Activated CD8-positive, alpha-beta memory T cell treated with anti-CD3 and anti-CD28 coated beads, Interleukin-2, amount 50 U/mL, for 4 hours (primary cell): Measurements from ENCODE around the gene EIPR1.

Source experiments
- DNase-seq: peaks from one replicate; pipeline ENCODE4 v3.0.0-alpha.2; 2020

The EIPR1 gene

DNA sequence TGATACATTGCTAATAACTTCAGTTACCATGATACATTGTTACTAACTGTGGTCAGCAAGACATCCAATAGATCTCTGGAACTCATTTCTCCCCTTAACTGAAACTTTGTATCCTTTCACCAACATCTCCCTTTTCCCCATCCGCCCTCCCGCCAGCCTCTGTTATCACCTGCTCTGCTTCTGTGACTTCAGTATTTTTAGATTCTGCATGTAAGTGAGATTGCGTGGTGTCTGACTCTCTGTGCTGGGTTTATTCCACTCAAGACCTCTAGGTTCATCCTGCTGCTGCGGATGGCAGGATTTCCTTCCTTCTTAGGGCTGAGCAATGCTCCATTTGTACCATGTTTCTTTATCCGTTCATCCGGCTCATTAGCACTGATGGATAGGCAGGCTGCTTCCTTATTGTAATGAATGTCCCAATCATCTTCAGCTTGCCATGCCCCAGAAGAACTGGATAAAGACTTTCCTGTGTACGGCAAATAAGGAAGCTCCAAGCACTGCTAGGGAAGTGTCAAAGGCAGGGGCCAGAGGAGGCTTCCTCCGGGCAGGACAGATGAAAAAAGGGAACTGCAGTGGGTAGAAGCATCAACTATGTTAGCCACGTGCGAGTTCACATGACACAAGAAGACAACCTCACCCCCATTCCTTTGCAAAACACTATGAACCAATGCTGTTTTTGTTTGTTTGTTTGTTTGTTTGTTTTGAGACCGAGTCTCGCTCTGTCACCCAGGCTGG lies 113.4 kb downstream of the EIPR1 start:
- no peak for DNase-seq

DNA sequence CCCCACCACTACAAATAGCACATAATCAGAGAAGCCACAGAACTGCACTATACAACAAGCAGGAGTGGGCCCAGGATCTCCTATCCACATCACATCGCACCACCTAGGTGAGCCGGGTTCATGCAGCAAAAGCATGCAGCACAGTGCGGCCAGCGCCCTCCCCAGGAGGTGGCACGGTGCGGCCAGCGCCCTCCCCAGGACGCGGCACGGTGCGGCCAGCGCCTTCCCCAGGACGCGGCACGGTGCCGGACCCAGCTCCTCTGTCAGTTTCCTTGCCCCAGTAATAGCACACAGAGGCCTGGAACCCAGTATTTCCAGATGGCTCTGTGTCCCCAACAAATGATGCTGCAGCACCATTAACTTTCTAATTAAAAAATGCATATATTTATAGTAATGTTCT lies 114.1 kb downstream of the EIPR1 start:
- no peak for DNase-seq

DNA sequence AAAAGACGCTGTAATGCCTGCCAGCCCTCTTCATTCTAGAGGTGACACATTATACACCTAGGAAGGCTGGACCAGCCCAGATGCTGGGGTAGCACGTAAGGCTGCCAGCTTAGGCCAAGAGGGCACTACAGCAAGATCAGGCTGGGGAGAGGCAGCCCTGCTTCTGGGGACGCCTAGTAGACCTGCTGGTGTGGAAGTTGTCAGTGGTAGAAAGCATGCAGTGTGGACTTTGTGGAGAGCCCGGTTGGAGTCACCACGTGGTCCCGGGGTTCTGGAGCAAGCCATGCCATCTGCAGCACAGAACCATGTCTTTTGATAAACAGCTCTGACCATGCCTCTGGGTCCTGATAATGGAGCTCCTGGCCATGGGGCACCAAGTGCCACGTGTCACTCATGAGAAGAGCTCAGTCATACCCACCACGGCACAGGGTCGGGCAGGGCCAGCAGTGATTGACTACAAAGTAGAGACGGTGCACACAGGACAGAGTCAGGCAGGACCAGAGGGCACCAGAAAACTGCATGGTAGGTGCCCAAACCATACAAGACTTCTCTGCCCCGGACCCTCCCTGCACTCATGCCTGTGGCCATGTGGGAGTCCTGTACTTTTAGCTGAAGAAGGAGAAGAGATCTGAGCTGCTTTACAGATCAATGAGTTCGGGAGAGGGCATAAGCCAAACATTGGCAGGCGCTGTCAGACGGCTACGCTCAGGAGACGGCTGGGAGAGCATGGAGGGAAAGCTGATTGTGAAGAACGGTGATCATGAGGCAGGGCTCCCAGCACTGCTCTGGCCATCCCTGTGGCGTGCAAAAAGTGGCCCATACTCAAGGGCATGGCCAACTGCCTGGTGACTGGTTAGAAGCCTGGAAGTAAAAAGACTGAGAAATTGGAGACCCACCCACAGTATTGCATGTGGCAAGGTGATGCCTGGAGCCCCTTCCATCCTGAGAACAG lies 114.9 kb downstream of the EIPR1 start:
- no peak for DNase-seq

DNA sequence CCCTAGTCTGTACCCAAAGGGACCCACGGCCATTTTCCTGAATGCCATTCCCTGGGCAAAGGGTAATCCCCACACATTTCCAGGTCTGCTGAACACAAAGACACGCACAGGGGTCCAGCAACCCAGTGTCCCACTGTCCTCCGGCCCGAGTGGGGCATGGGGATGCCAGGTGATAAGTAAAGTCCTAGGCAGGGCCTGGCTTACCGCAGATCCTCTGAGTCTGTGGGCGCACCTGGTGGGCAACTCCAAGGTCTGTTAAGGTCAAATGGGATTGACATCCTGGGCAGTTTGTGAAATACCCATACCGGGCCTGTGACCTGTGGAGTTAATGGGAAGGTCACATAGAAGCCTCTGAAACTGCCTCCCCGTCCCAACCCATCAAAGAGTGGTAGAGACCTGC lies 116.1 kb downstream of the EIPR1 start:
- DNase-seq: no peak

DNA sequence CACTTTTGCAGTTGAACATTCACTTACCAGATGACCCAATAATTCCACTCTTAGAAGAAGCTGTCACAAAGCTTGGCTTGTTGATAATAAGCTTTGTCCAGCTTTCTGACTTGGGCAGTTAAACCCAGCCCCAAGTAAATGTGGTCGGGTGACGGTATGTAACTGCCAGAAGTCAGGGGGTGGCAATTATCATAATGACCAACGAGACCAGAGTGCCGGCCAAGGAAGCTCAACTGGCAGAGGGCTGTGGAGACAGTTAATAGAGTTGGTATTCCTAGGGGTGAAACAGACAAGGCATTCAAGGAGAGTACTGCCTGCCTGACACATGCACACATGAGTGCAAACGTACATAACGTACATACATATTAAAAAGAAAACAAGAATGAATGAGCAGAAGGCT lies 116.7 kb downstream of the EIPR1 start:
- no peak for DNase-seq

DNA sequence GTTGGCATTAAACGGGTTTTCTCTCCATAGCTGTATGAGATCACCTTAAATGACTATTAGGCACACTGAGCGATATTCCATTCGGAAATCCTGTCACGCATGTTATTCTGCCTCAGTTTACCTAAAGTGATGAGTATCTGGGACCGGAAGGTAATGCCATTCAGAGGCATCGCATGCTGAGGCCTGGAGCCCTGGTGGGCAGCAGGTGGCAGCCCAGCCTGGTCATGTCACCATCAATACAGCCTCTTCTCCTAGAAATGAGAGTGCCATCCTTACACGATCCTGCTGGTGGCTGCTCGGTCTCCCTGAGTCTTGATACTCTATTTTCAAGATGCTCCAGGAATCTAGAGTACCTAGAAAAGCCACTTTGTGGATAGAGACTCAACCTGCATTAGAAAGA lies 119.8 kb downstream of the EIPR1 start:
- no peak for DNase-seq

DNA sequence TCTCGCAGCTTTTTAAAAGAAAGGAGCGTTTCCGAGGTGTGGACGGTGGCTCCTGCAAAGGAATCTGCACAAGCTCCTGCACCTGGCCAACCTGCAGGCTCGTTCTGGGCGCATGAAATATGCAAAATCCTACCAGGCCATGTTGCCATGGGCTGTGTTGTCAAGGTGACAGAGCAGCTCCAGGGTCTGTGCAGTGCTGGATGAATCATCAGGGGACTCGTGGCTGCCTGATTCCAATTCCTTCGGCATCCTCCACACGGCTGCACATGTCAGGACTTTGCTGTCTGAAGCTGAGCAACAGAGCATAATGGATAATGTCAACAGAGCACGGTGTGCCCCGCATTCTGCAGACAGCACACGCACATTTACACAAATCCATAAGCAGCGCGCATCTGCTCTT lies 120.5 kb downstream of the EIPR1 start:
- DNase-seq: no peak

DNA sequence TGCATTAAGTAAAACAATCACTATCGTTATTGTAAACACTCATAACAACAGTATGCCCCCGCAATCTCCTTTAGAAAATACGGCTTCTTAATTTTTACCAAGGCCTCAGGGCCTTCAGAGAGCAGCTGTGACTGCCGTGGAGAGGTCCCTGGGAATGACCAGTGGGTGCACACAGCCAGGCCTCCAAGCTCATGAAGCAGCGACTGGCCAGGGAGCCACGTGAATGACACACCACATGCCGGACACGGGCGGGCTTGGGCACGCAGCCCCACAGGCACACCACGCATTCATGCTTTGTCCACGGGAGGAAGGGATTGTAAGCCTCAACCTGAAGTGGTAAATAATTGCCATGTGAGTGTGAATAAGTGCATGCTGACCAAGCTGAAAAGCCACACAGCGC lies 121.0 kb downstream of the EIPR1 start:
- no peak for DNase-seq

DNA sequence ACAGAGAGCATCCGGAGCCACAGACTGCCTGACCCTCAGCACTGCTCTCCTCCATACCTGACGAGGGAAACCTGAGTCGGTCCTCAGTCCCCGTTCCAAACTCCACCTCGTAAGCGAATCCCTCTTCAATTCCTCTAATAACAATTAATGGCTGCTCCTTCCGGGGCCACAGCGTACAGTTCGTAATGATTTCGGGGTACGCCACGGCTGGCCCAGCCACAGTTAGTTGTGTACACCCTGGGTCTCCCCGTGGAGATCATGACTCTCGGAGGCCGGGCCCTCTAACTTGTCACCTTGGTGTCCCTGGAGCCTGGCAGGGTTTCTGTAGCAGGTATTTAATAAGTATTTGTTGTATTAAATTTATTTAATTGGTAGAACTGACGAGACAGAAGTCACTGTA lies 121.5 kb downstream of the EIPR1 start:
- no peak for DNase-seq

DNA sequence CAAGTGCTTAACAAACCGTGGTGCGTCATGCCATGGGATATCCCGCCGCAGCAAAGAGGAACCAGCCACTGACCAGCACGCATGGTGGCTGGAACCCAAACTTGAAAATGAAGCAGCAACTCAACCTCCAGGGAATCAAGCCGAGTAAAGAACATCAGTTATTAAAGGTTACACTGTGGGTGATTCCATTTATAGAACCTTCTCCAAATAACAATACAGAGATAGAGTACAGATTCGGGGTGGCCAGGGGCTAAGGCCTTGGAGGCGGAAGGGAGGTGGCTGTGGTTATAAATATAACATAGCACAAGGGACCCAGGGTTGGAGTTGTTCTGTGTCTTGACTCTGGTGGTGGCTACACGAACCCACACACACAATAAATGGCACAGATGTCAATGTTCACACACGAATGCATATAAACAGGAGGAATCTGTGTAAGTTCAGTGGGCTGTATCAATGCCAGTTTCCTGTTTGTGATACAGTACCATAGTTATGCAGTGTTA lies 123.1 kb downstream of the EIPR1 start:
- DNase-seq: no peak

DNA sequence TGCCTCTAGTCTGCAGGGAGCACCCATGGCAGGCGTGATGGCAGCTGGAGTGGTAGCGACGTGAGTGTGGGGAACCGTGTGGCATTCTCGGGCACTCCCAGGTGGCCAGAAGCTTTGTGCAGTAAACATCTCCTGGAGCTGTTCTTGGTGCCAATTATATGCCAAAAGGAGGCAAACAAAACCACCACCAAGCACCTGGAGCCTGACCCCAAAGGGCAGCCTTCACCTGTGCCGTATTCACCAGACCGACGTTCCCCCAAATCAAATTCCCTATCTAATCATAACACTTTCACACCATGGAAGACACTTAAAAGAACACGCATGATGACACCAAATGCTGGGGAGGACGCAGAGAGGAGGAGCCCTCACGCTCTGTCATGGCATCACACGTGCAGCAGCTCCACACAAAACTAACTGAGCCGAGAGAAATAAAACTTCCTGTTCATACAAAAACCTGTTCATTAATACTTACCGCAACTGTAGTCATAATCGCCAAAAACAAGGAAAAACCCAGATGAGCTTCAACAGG lies 123.6 kb downstream of the EIPR1 start:
- DNase-seq: no peak

DNA sequence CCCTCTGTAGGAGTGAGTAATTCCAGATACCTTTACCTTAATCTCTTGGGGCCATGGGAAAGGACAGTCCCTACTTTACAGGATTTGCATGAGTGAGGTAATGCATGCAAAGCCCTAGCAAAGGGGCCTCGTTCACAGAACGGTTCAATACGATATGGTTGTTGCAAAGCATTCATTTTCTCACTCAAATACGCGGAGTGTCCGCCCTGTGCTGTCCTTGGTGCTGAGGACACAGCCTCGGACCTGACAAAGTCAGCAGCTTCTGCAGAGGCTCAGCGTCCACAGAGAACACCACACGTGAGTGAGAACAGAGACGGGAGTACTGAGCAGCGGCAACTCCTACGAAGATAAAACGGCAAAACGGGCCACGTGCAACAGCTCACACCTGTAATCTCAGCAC lies 125.7 kb downstream of the EIPR1 start:
- DNase-seq: no peak

DNA sequence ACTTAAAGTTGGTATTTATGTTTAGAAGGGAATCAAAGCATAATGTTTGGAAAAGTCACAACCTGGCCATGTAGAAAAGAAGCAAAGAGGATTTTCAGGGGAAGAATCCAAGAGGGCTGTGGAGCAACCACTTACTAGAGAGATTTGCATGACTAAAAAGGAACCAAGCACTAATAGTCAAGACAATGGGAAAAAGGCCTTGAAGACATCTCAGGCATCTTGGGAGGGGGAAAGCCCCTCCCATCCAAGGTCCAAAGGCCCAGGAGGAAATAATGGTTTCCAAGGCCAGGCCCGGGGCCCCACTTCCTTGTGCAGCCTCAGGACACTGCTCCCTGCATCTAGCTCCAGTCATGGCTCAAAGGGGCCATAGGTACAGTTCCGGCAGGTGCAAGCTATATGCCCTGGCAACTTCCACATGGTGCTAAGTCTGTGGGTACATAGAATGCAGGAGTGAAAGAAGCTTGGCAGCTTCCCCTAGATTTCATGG lies 128.1 kb downstream of the EIPR1 start:
- no peak for DNase-seq

DNA sequence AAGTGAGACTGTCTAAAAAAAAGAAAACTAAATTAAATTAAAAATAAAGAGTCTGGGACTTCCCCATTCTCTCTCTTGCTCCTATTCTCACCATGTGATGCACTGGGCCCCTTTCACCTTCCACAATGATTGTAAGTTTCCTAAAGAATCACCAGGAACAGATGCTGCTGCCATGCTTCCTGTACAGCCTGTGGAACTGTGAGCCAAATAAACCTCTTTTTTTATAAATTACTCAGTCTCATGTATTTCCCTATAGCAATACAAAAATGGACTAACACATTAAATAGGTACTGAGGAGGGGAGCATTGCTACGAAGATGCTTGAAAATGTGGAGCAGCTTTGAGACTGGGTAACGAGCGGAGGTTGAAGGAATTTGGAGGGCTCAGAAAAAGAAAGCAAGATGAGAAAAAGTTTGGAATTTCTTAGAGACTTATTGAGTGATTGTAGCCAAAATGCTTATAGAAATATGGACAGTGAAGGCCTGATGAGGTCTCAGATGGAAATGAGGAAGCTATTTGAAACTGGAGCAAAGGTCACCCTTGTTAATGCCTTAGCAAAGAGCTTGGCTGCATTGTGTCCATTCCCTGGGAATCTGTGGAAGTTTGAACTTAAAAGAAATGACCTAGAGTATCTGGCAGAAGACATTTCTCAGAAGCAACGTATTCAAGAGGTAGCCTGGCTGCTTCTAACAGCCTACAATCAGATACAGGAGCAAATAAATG lies 128.7 kb downstream of the EIPR1 start:
- DNase-seq: no peak

DNA sequence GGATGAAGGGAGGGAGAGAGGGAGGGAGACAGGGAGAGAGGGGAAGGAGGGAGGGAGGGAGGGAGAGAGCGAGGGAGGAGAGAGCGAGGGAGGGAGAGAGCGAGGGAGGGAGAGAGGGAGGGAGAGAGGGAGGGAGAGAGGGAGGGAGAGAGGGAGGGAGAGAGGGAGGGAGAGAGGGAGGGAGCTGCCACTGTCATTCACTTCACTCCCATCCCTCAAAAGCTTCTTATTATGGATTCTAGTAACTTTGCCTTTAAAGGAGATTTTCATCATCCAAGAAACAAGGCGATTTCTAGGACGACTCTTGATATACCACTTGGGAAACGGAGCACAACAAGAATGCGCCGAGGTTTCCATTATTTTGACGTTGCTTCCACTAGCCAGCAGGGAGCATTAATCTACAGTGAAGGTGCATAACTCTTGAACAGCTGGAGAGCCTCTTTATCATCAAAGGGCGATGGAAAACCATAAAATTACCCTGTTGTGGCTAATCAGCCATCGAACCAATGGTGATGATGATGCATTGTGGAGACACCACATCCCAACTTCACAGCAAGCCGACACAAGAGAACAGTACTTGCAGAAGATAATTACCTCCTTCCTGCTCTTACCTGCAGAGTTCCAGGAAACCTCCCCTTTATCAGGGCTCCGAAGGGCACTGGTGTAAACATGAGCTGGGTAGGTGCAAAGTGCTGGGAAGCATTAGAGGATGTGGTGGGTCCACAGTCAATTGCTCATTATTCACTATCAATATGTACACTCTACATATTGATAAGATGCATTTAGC lies 130.5 kb downstream of the EIPR1 start:
- no peak for DNase-seq

DNA sequence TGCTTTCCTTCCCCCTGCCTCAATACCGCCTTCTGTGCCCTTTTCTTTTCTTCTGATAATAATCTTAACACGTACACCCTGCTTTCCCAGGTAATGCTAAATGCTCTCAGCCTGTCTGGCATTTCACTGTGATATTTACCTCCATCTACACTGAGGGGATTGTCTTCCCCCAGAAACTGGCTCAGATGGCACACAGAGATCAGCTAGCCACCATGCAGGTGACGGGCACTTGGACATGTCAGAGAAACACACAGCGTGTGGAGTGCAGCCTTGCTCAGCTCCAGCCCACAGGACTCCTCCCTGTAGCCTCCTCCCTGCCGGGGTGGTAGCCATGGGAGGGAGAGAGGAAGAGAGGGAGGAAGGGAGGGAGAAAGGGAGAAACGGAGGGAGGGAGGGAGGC lies 131.2 kb downstream of the EIPR1 start:
- no peak for DNase-seq

DNA sequence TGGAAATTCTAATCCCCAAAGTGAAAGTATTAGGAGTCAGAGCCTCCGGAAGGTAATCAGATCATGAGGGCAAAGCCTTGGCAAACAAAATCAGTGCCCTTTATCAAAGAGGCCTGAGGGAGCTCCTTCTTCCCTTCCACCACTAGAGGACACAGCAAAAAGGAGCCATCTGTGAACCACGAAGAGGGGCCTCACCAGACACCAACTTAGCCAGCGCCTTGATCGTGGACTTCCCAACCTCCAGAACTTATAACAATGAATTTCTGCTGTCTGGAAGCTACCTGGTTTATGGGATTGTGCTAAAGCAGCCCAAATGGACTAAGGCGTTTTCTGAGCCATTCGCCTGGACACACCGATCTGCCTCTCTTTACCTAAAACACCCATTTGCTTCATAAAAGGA lies 133.1 kb downstream of the EIPR1 start:
- no peak for DNase-seq

DNA sequence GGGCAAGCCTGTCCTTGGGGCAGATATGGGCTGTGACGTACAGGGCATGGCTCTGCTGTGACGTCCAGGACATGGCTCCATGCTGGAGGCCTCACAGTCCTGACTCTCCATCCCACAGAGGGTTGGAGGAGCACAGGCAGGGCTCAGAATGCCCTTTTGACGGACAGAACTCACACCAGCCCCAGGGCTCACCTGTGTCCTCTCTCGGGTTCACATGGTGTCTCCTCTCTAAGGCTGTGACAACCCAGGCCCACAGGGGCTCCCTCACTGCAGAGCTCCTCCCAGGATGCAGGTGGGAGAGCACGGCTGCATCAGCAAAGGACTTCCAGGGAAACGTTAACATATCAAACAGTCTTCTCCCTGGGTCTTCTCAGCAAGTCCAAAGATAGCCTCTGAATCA lies 133.8 kb downstream of the EIPR1 start:
- no peak for DNase-seq

DNA sequence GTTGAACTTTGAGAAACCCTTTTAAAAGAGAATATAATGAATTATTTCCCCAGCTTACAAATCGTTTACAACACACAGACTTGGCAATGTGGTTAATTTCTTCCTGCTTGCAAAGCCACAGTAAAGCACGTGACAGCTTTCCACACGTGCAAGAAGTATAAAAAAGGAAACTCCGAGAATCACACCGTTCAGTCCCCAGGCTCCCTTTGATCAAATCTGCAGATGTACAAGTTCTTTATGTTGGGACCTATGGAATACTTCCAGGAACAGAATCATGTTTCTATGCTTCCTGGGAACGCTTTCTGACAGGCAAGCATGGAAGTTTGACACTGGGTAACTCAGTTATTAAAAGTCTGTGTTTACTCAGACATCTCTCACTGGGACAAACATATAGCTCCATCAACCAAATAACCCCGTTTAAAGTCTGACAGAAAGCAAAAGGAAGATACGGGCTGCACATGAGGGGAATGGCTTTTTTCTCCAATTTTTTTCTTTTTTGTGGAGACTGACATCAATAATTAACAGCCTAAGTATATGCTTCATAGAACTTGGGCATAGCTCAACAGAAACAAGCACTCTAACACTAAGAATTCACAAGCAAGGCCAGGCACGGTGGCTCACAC lies 134.8 kb downstream of the EIPR1 start:
- peak; percentile 30 for DNase-seq

DNA sequence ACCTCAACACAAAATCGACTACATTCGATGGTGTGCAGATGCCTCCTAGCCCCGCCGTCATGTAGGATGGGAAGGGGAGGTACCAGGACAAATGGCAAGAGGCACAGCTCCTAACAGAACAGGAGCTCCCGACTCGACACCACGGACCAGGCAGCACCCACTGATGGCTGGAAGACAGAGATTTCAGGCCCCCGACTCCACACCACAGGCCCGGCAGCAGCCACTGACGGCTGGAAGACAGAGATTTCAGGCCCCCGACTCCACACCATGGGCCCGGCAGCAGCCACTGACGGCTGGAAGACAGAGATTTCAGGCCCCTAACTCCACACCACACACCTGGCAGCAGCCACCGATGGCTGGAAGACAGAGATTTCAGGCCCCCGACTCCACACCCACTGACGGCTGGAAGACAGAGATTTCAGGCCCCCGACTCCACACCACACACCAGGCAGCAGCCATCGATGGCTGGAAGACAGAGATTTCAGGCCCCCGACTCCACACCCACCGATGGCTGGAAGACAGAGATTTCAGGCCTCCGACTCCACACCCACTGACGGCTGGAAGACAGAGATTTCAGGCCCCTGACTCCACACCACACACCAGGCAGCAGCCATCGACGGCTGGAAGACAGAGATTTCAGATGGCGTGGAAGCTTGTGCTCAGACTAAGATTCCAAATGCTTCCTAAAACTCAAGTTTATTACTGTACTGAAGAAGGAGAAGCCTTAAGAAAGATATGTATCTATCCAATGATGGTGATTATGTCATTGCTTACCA lies 135.5 kb downstream of the EIPR1 start:
- no peak for DNase-seq
